ENCODE data around the gene PADI4. TPM values are rescaled to one million over a fixed set of nuclear protein-coding genes. Genes with fewer than 3 reads are reported as not detected.

The PADI4 gene
- total and polyA plus RNA-seq, 7 donors, result 0.44 to 0.60 TPM; not detected in 5

- WGBS, 2 donors, result 78 to 88% methylated on average over 9 of the region's 9 CpGs
- H3K4me1 ChIP-seq, result no peaks in the 10 kb centered on the region
- no peaks in the 10 kb centered on the region for H3K36me3 ChIP-seq
- DNase-seq, result no peak
- H3K9me3 ChIP-seq, result peaks cover 0 to 3% (median 0%) of the 10 kb centered on the region in 4 donors
- intact Hi-C loops (cut with DNase I), result no loop called here
- H3K4me3 ChIP-seq, result no peak overlapping the region
- H3K27me3 ChIP-seq, result peaks cover 0 to 12% (median 0%) of the 10 kb centered on the region in 3 donors
- no peak overlapping the region for H3K27ac ChIP-seq
- TF ChIP-seq, protein P1, sequence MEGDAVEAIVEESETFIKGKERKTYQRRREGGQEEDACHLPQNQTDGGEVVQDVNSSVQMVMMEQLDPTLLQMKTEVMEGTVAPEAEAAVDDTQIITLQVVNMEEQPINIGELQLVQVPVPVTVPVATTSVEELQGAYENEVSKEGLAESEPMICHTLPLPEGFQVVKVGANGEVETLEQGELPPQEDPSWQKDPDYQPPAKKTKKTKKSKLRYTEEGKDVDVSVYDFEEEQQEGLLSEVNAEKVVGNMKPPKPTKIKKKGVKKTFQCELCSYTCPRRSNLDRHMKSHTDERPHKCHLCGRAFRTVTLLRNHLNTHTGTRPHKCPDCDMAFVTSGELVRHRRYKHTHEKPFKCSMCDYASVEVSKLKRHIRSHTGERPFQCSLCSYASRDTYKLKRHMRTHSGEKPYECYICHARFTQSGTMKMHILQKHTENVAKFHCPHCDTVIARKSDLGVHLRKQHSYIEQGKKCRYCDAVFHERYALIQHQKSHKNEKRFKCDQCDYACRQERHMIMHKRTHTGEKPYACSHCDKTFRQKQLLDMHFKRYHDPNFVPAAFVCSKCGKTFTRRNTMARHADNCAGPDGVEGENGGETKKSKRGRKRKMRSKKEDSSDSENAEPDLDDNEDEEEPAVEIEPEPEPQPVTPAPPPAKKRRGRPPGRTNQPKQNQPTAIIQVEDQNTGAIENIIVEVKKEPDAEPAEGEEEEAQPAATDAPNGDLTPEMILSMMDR (IDR thresholded peaks at IDR 0.05), result no peak
- TF ChIP-seq EP300 (IDR thresholded peaks at IDR 0.05) (no peak), POLR2A (IDR thresholded peaks at IDR 0.05) (no peak), POLR2AphosphoS5 (IDR thresholded peaks at IDR 0.05) (no peak)
These were observed 51.8 kb downstream of the PADI4 start for GRCh38 chr1:17359808-17360207.

DNA sequence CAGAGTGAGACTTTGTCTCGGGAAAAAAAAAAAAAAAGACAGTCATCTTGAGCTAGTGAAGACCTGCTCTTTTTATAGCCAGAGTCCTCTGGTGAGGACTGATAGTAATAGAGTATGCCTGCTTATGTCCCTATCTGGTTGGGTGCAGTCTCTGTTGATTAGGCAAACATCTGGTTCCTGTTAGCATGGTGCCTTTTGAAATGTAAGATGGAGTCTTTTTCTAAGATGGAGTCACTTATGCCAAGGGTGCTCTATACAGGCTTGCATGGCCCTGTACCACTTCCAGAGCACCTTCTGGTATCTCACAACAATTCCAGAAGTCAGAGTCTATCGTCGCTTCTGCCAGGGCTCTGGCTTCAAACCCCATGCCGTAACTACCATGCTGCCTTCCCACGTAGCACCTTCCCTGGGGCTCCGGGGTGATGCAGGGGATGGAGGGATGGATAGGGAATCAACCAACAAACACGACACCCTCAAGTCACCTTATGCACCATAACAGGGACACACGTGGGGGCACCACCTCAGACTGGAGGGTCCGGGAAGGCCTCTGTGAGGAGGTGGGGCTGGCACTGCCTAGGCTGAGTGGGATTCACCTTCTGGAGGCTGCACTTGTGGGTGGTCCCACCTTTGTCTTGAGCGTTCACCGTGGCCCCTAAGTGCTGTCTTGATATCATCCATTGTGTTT, 52.4 kb downstream of the PADI4 start:
- Histone ChIP-seq H3K9me3 (peaks cover 0 to 3% (median 0%) of the 10 kb centered on the region in 4 donors), H3K36me3 (no peaks in the 10 kb centered on the region), H3K4me3 (no peak overlapping the region), H3K4me1 (no peaks in the 10 kb centered on the region), H3K27me3 (peaks cover 0 to 16% (median 0%) of the 10 kb centered on the region in 3 donors), H3K27ac (no peak overlapping the region)
- WGBS, 2 donors, result 86 to 89% methylated on average over 11 of the region's 11 CpGs
- intact Hi-C loops (cut with DNase I), result no loop called here
- no peak for DNase-seq
- TF ChIP-seq EP300 (IDR thresholded peaks at IDR 0.05) (no peak), POLR2AphosphoS5 (IDR thresholded peaks at IDR 0.05) (no peak), POLR2A (IDR thresholded peaks at IDR 0.05) (no peak)

DNA sequence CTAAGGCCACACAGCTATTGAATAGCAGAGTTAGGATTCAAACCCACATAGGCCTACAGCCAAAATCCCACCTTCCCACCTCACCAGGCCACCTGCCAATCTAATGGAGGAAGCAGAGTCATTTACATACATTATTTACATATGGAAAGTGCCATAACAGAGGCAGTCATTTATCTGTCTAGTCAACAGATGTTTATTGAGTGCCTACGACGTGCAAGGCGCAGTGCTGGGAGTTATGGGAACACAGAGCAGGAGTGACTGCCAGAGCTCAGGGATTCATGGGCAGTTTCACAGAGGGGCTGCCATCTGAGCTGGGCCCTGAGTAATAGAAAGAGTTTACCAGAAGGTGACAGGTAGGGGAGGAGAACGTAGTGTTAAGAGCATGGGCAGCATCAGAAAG, 53.7 kb downstream of the PADI4 start:
- no peaks in the 10 kb centered on the region for H3K4me1 ChIP-seq
- peaks cover 0 to 3% (median 0%) of the 10 kb centered on the region in 4 donors for H3K9me3 ChIP-seq
- DNase-seq, result no peak
- H3K36me3 ChIP-seq, result no peaks in the 10 kb centered on the region
- intact Hi-C loops (cut with DNase I), result no loop called here
- TF ChIP-seq, protein P1 (IDR thresholded peaks at IDR 0.05), result no peak
- TF ChIP-seq POLR2A (IDR thresholded peaks at IDR 0.05) (no peak), POLR2AphosphoS5 (IDR thresholded peaks at IDR 0.05) (no peak), EP300 (IDR thresholded peaks at IDR 0.05) (no peak)
- 68 to 76% methylated on average over 4 of the region's 4 CpGs for WGBS, 2 donors
- no peak overlapping the region for H3K27ac ChIP-seq
- no peak overlapping the region for H3K4me3 ChIP-seq
- H3K27me3 ChIP-seq, result peaks cover 0 to 28% (median 0%) of the 10 kb centered on the region in 3 donors

- WGBS, 2 donors, result 72 to 85% methylated on average over 12 of the region's 12 CpGs
These were observed 55.4 kb downstream of the PADI4 start for GRCh38 chr1:17363351-17363750.

DNA sequence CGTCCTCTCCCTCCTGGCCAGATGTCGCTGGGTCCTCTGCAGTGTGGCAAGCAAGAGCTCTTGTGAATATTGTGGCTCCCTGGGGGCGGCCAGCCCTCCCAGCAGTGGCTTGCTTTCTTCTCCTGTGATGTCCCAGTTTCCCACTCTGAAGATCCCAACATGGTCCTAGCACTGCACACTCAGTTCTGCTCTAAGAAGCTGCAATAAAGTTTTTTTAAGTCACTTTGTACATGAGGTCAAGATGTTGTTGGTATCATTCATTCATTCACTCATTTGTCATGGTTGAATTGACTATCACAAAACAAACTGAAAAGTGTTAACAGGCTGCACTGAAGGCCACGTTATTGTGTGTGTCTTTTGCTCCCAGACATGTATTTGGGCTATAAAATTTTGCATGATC, 55.8 kb downstream of the PADI4 start:
- peaks cover 0 to 30% (median 0%) of the 10 kb centered on the region in 3 donors for H3K27me3 ChIP-seq

More at GRCh38 chr1:17363351-17363750, 55.4 kb downstream of the PADI4 start:
- Histone ChIP-seq H3K27me3 (peaks cover 0 to 30% (median 0%) of the 10 kb centered on the region in 3 donors), H3K4me1 (no peaks in the 10 kb centered on the region), H3K4me3 (no peak overlapping the region), H3K27ac (no peak overlapping the region), H3K36me3 (no peaks in the 10 kb centered on the region), H3K9me3 (peaks cover 0 to 3% (median 0%) of the 10 kb centered on the region in 4 donors)
- no peak for DNase-seq
- no peak for TF ChIP-seq EP300 (IDR thresholded peaks at IDR 0.05)
- TF ChIP-seq POLR2AphosphoS5 (IDR thresholded peaks at IDR 0.05), result no peak
- no peak for TF ChIP-seq POLR2A (IDR thresholded peaks at IDR 0.05)
- TF ChIP-seq, protein P1 (IDR thresholded peaks at IDR 0.05), result no peak
- intact Hi-C loops (cut with DNase I), result no loop called here

More for the DNA sequence above, 55.8 kb downstream of the PADI4 start:
- intact Hi-C loops (cut with DNase I), result no loop called here
- H3K4me3 ChIP-seq, result no peak overlapping the region
- no peak for TF ChIP-seq EP300 (IDR thresholded peaks at IDR 0.05)
- no peak overlapping the region for H3K27ac ChIP-seq
- H3K4me1 ChIP-seq, result no peaks in the 10 kb centered on the region
- no peaks in the 10 kb centered on the region for H3K36me3 ChIP-seq
- no peak for DNase-seq
- peaks cover 0 to 3% (median 0%) of the 10 kb centered on the region in 4 donors for H3K9me3 ChIP-seq
- WGBS, 2 donors, result 71 to 83% methylated on average over 4 of the region's 4 CpGs
